Endothelial cell of umbilical vein (primary cell): ENCODE measurements around the gene ST6GALNAC2. TPM values are rescaled to one million over a fixed set of nuclear protein-coding genes. Genes with fewer than 3 reads are reported as not detected.
A peak's percentile ranks its signal among the peaks of the same experiment; 100 is the strongest.

Experiments
- BruUV-seq: library from RNA; stranded (reverse); fragments of 400-500 nt; replicated peaks from 2 replicates; lab custom pipeline; 2021; lab: Mats Ljungman, UMichigan
- CTCF ChIA-PET: fragments of 300-600, 350-600 bp; sonication (Branson Sonifier 250); formaldehyde crosslinking; loops from one replicate; lab custom pipeline; 2021; ENCODE audit warnings: antibody characterized with exemption, inconsistent platforms; lab: Charles Lee
- POLR2A ChIA-PET: fragments of 300-600, 350-600 bp; sonication (Branson Sonifier 250); formaldehyde crosslinking; loops from one replicate; lab custom pipeline; 2021; ENCODE audit warnings: antibody characterized with exemption, inconsistent platforms; lab: Charles Lee
- DNase-seq: peaks from one replicate; pipeline ENCODE4 v3.0.0-alpha.2; 2011; ENCODE audit warnings: low read depth, low spot score
- FAIRE-seq: peaks from 2 replicates; lab custom pipeline; 2011; peaks lifted over from hg19 to GRCh38; lab: Jason Lieb, UNC
- H2AFZ ChIP-seq: 2 replicates; pipeline ENCODE4 v1.6.0; 2012; ENCODE audit warnings: low read depth, low read length, control low read depth, inconsistent platforms
- H3K27ac ChIP-seq: 2 replicates; pipeline ENCODE4 v1.5.1; 2011; ENCODE audit warnings: low read depth, mild to moderate bottlenecking, control low read depth, low read length, moderate library complexity; ENCODE audit not compliant: insufficient read depth
- H3K27me3 ChIP-seq, 2 experiments: 2 replicates each; pipeline versions ENCODE4 v1.6.0 to v1.6.1; 2011; ENCODE audit warnings: low read length in 2 of 2, mixed read lengths in 1 of 2; ENCODE audit not compliant: control insufficient read depth in 2 of 2, insufficient read depth in 2 of 2
- H3K36me3 ChIP-seq, 2 experiments: 2 replicates in 1 of 2; 3 replicates in 1 of 2; pipeline ENCODE4 v1.5.1; 2011; ENCODE audit warnings: low read length in 2 of 2, mild to moderate bottlenecking in 1 of 2, moderate library complexity in 1 of 2; ENCODE audit not compliant: control insufficient read depth in 2 of 2, insufficient read depth in 2 of 2; ENCODE audit errors: extremely low read depth in 1 of 2
- H3K4me1 ChIP-seq: 3 replicates; pipeline ENCODE4 v1.5.1; 2011; ENCODE audit warnings: mild to moderate bottlenecking, low read length; ENCODE audit not compliant: control insufficient read depth, insufficient read depth; ENCODE audit errors: extremely low read depth
- H3K4me2 ChIP-seq: 2 replicates; pipeline ENCODE4 v1.6.1; 2011; ENCODE audit warnings: low read length, control low read depth, mixed read lengths; ENCODE audit not compliant: insufficient read depth
- H3K4me3 ChIP-seq, 3 experiments: fragments of 200-600 bp in 1 of 3; sonication (generic), shearing (Covaris generic) in 1 of 3; replicated peaks in 1 of 3; 2 replicates each; pipeline ENCODE4 v1.5.1; 2011 to 2016; ENCODE audit warnings: control low read depth in 3 of 3, low read length in 3 of 3, mild to moderate bottlenecking in 2 of 3, inconsistent platforms in 1 of 3, low read depth in 1 of 3, moderate library complexity in 1 of 3; ENCODE audit not compliant: insufficient read depth in 1 of 3
- H3K79me2 ChIP-seq: 2 replicates; pipeline ENCODE4 v1.6.0; 2012; ENCODE audit warnings: low read length, inconsistent platforms; ENCODE audit not compliant: control insufficient read depth, insufficient read depth
- H3K9ac ChIP-seq: replicated peaks from 2 replicates; pipeline ENCODE3; 2011; ENCODE audit warnings: low read length, control low read depth; ENCODE audit not compliant: insufficient read depth; ENCODE audit errors: extremely low read depth
- H3K9me1 ChIP-seq: replicated peaks from 3 replicates; pipeline ENCODE4 v1.6.0; 2011; ENCODE audit warnings: mild to moderate bottlenecking, low read length; ENCODE audit not compliant: control insufficient read depth, insufficient read depth; ENCODE audit errors: extremely low read depth
- H3K9me3 ChIP-seq: replicated peaks from 2 replicates; pipeline ENCODE4 v1.5.1; 2012; ENCODE audit warnings: low read length, inconsistent platforms; ENCODE audit not compliant: control insufficient read depth, insufficient read depth
- H4K20me1 ChIP-seq: replicated peaks from 2 replicates; pipeline ENCODE3; 2011; ENCODE audit warnings: mild to moderate bottlenecking, low read length; ENCODE audit not compliant: control insufficient read depth, insufficient read depth; ENCODE audit errors: extremely low read depth
- CTCF ChIP-seq, 2 donors: IDR thresholded peaks; 1 replicate in 1 of 2; 2 replicates in 1 of 2; pipeline ENCODE4 v1.5.1; 2011; ENCODE audit warnings: low read length in 2 of 2, mild to moderate bottlenecking in 2 of 2, moderate library complexity in 2 of 2, control low read depth in 1 of 2, inconsistent platforms in 1 of 2, low read depth in 1 of 2; ENCODE audit not compliant: insufficient read depth in 1 of 2; ENCODE audit errors: extremely low read depth in 1 of 2
- EZH2 ChIP-seq: IDR thresholded peaks from 2 replicates; pipeline ENCODE4 v1.6.1; 2012; ENCODE audit warnings: borderline replicate concordance, low read depth, mild to moderate bottlenecking, moderate library complexity, low read length, inconsistent platforms; ENCODE audit not compliant: severe bottlenecking
- FOS ChIP-seq: IDR thresholded peaks from 2 replicates; pipeline ENCODE4 v1.6.1; 2011; ENCODE audit warnings: mild to moderate bottlenecking, low read length, moderate library complexity, borderline replicate concordance; ENCODE audit not compliant: insufficient read depth
- GATA2 ChIP-seq: IDR thresholded peaks from 2 replicates; pipeline ENCODE4 v1.7.0; 2011; ENCODE audit warnings: low read depth, mild to moderate bottlenecking, moderate library complexity, mixed read lengths, low read length; ENCODE audit not compliant: insufficient read length, insufficient read depth
- JUN ChIP-seq: IDR thresholded peaks from 2 replicates; pipeline ENCODE4 v1.6.1; 2011; ENCODE audit warnings: borderline replicate concordance, low read depth; ENCODE audit not compliant: insufficient read length, insufficient read depth
- MAX ChIP-seq: IDR thresholded peaks from 2 replicates; pipeline ENCODE4 v1.6.1; 2011; ENCODE audit not compliant: insufficient read depth, insufficient read length
- MYC ChIP-seq: IDR thresholded peaks from one replicate; pipeline ENCODE4 v1.6.1; 2011; ENCODE audit warnings: mild to moderate bottlenecking, low read depth, low read length
- POLR2A ChIP-seq: IDR thresholded peaks from 2 replicates; pipeline ENCODE4 v1.6.1; 2012; ENCODE audit warnings: low read depth, mild to moderate bottlenecking, control low read depth, low read length
- POLR2AphosphoS5 ChIP-seq: IDR thresholded peaks from 2 replicates; pipeline ENCODE4 v1.6.1; 2012; ENCODE audit warnings: low read depth, mild to moderate bottlenecking, control low read depth, low read length, moderate library complexity; ENCODE audit not compliant: insufficient read depth
- dilution Hi-C: fragments of 300-500 bp; cut with MboI; formaldehyde crosslinking; loops from one replicate; pipeline ENCODE4 v1.15.0; 2019; ENCODE audit warnings: low sequenced_read_pairs; ENCODE audit not compliant: extremely low pct_ligation_motif_present
- intact Hi-C: fragments of 100-400 bp; cut with micrococcal nuclease; formaldehyde crosslinking; loops from one replicate; pipeline ENCODE4 v1.10.0; 2022
- polyA plus RNA-seq, 4 experiments: library from polyadenylated mRNA; depleted of rRNA in 3 of 4; stranded (reverse) in 3 of 4; unstranded in 1 of 4; fragments of >200 nt; gene quantifications; 2 replicates each; pipeline versions ENCODE4 v1.2.1 to v1.2.3, GENCODE V29; 2011 to 2012; ENCODE audit warnings: missing spikeins in 1 of 4
- total RNA-seq: library from RNA; stranded (reverse); gene quantifications from 2 replicates; pipeline ENCODE4 v1.2.3, GENCODE V29; 2021

ST6GALNAC2 gene
- total and polyA plus RNA-seq, 2 donors (not counting 3 experiments of a cell fraction or from before 2014, with no cell fraction given) = 0.59 to 1.7 TPM

GRCh38 chr17:76544546-76545365, 40.9 kb downstream of the ST6GALNAC2 start:
- Histone ChIP-seq H3K4me3 (no peak overlapping the region), H2AFZ (no peak overlapping the region), H3K79me2 (no peaks in the 10 kb centered on the region), H3K9me3 (no peaks in the 10 kb centered on the region), H3K4me1 (peaks cover 10% of the 10 kb centered on the region), H4K20me1 (no peaks in the 10 kb centered on the region), H3K27ac (no peak overlapping the region), H3K4me2 (no peak overlapping the region), H3K9ac (no peak overlapping the region), H3K9me1 (no peaks in the 10 kb centered on the region), H3K27me3 (no peaks in the 10 kb centered on the region), H3K36me3 (no peaks in the 10 kb centered on the region)
- intact Hi-C loops = no loop called here
- no peak for DNase-seq
- BruUV-seq = no TSS peak
- TF ChIP-seq POLR2A (no peak), EZH2 (no peak), GATA2 (no peak), FOS (no peak), CTCF (IDR thresholded peaks at IDR 0.05; ENCODE audit: extremely low read depth in 1 of 2, insufficient read depth in 1 of 2, low read depth in 1 of 2, low read length in 2 of 2) (no peak), MYC (no peak), POLR2AphosphoS5 (no peak), JUN (no peak), MAX (no peak)
- dilution Hi-C loops = no loop called here
- peak; percentile 37 for FAIRE-seq
- CTCF ChIA-PET = interaction anchor here (1.8 to 5.6 kb wide), 6 partner anchors 8 to 137 kb away, joined by 4 to 106 read pairs (median 28); partner anchors contain the start of gene CYGB
- POLR2A ChIA-PET = no interaction called here
